IPS-18c (cell line): ENCODE results near the gene PRKAR2B.

Experiments
- H3K4me3 ChIP-seq: 2 replicates; pipeline ENCODE4 v1.7.0; 2013; ENCODE audit warnings: low read depth, mild to moderate bottlenecking, low read length, moderate library complexity; ENCODE audit not compliant: insufficient read depth
- H3K9me3 ChIP-seq: one replicate; pipeline ENCODE4 v1.6.1; 2013; ENCODE audit warnings: mild to moderate bottlenecking, low read length, moderate library complexity; ENCODE audit not compliant: control insufficient read depth, insufficient read depth

Gene PRKAR2B

GRCh38 chr7:107208024-107208521 lies 163.6 kb downstream of the PRKAR2B start:
- H3K9me3 ChIP-seq, result no peaks in the 10 kb centered on the region
- H3K4me3 ChIP-seq, result no peak overlapping the region

GRCh38 chr7:107208563-107208962 lies 164.1 kb downstream of the PRKAR2B start:
- Histone ChIP-seq H3K4me3 (no peak overlapping the region), H3K9me3 (no peaks in the 10 kb centered on the region)

- Histone ChIP-seq H3K4me3 (no peak overlapping the region), H3K9me3 (no peaks in the 10 kb centered on the region)
Measured at GRCh38 chr7:107209565-107209964, 165.1 kb downstream of the PRKAR2B start.

- no peak overlapping the region for H3K4me3 ChIP-seq
- no peaks in the 10 kb centered on the region for H3K9me3 ChIP-seq
Measured at GRCh38 chr7:107210400-107210799, 165.9 kb downstream of the PRKAR2B start.
